IgD-negative memory B cell (primary cell): ENCODE results near the gene RAB28. TPM values are rescaled to one million over a fixed set of nuclear protein-coding genes. Genes with fewer than 3 reads are reported as not detected.

Experiments used
- H3K27ac Mint-ChIP-seq, 3 donors: one replicate each; pipeline ENCODE4 v1.8.0; 2020 to 2022; ENCODE audit warnings: mild to moderate bottlenecking in 3 of 3, mixed read lengths in 3 of 3, moderate library complexity in 1 of 3
- H3K27me3 Mint-ChIP-seq: one replicate; pipeline ENCODE4 v1.8.0; 2021; ENCODE audit warnings: mixed read lengths
- H3K36me3 Mint-ChIP-seq: one replicate; pipeline ENCODE4 v1.8.0; 2020; ENCODE audit warnings: mild to moderate bottlenecking, mixed read lengths
- H3K4me1 Mint-ChIP-seq, 3 donors: one replicate each; pipeline ENCODE4 v1.8.0; 2020 to 2022; ENCODE audit warnings: mixed read lengths in 3 of 3, mild to moderate bottlenecking in 1 of 3
- H3K4me3 Mint-ChIP-seq, 4 donors: one replicate each; pipeline ENCODE4 v1.8.0; 2020 to 2022; ENCODE audit warnings: mild to moderate bottlenecking in 4 of 4, mixed read lengths in 4 of 4, moderate library complexity in 3 of 4
- H3K9me3 Mint-ChIP-seq, 3 donors: one replicate each; pipeline ENCODE4 v1.8.0; 2020 to 2021; ENCODE audit warnings: mixed read lengths in 3 of 3, mild to moderate bottlenecking in 1 of 3
- polyA plus RNA-seq: library from polyadenylated mRNA; unstranded; fragments of 300-500 nt; fragmentation: Illumina TruSeq; gene quantifications from one replicate; pipeline ENCODE4 v1.2.3, GENCODE V29; 2021

The RAB28 gene
- 12.1 TPM for polyA plus RNA-seq

DNA sequence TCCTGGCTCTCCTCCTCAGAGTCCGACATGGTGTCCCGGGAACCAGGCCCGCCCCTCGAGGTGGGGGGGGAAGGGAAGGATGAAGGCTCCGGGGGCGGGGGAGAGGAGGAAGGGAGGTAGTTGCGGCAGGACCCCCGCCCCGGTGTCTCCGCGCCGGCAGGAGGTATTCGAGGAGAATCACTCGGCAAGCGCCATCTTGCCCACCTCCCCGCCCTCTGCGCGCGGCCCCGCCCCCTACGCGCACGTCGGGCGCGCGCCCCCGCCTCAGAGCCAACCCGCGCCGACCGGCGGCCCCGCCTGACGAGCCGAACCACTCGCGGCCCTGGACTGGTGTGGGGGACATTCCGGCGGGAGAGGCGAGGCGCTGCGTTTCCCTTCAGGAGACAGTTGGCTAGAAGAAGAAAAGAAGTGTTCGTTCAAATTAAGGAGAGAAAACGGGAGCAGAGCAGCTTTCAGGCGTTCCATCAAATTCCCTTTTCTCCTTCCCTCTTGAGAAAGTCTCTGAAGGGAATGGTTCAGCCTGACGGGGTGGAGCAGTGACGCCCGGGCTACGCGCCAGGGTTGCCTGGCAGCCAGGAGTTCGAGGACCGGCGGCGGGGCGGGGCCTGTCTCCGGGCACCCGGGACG, at the start of gene RAB28:
Gene RAB28 (minus strand): TSS at position 219 of the 627 bp plus-strand sequence.
- no peaks in the 10 kb centered on the region for H3K36me3 Mint-ChIP-seq

DNA sequence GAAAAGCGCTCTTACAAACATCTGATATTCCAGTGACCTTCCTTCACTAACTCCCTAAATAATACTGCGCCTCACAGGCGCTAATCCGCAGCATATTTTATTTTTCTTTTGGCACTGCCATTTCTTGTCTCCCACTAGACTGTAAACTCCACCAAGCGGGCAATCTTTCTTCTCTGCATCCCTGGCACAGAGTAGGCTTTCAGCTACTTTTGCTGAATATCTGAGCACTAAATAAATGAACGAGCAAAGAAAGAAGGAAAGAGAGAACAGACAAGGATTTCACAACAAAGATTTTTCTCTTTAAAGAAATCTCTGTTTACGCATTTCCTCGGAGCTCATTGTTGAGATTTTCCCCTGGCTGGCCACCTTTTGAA, 47.5 kb upstream of the RAB28 start:
- Mint-ChIP-seq H3K4me1 (peaks cover 14 to 16% (median 14%) of the 10 kb centered on the region in 3 donors), H3K4me3 (peak overlapping the region in 1 of 4 donors; percentile 64), H3K27ac (peak overlapping the region in 2 of 3 donors; percentile 82 to 91), H3K9me3 (peaks cover 0 to 10% (median 2%) of the 10 kb centered on the region in 3 donors), H3K27me3 (peaks cover 84% of the 10 kb centered on the region), H3K36me3 (peaks cover 2% of the 10 kb centered on the region)

More for the DNA sequence above, at the start of gene RAB28:
- Mint-ChIP-seq H3K9me3 (peaks cover 0 to 6% (median 0%) of the 10 kb centered on the region in 3 donors), H3K27ac (peak within 1 kb of the TSS; percentile 80 to 100 (median 99)), H3K27me3 (peaks cover 11% of the 10 kb centered on the region), H3K4me3 (peak within 1 kb of the TSS; percentile 75 to 99 (median 96)), H3K4me1 (peaks cover 7 to 18% (median 16%) of the 10 kb centered on the region in 3 donors)

GRCh38 chr4:13530823-13531624, 46.9 kb upstream of the RAB28 start:
- peaks cover 84% of the 10 kb centered on the region for H3K27me3 Mint-ChIP-seq
- H3K36me3 Mint-ChIP-seq: peaks cover 2% of the 10 kb centered on the region
- peak overlapping the region; percentile 80 to 91 (median 82) for H3K27ac Mint-ChIP-seq
- H3K4me3 Mint-ChIP-seq: peak overlapping the region in 3 of 4 donors; percentile 28 to 64 (median 47)
- H3K4me1 Mint-ChIP-seq: peaks cover 11 to 16% (median 14%) of the 10 kb centered on the region in 3 donors
- peaks cover 0 to 10% (median 0%) of the 10 kb centered on the region in 3 donors for H3K9me3 Mint-ChIP-seq

DNA sequence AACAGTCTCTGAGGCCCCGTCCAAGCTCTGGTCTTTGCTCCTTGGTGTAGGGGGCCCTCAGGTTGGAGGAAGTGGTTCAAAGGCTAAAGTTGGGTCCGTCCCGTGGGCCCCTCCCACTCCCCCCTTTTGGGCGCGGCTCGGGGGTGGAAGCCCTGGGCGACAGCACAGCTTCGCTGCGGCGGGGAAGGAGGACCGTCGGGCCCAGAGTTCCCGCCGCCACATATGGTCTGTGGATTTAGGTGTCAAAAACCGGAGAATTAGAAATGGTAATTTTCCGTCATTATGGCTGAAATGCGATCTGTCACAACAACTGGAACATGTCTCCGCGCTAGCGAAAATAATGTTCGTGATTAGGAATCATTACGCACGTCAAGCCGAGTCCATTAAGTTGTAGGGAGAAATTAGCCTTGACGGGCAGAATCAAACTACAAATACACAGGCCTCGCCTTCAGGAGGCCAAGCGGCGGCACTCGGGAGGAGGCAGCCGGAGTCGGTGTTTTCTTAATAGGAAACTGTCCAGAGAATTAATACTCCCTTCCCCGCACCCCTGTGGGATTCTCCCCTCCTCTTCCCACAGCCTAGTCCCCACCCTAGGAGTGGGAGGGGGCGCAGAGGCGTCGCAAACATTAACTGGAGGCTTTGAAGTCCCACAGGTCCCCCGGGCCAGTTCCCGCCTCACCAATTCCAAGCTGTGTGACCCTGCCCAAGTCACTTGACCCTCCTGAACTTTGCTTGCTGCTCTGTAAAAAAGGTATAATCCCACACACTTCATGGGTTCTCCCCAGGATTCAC, 45.2 kb upstream of the RAB28 start:
- peaks cover 82% of the 10 kb centered on the region for H3K27me3 Mint-ChIP-seq
- peak overlapping the region in 2 of 4 donors; percentile 64 to 90 for H3K4me3 Mint-ChIP-seq
- H3K9me3 Mint-ChIP-seq: peaks cover 0 to 12% (median 0%) of the 10 kb centered on the region in 3 donors
- H3K4me1 Mint-ChIP-seq: peaks cover 11 to 16% (median 14%) of the 10 kb centered on the region in 3 donors
- peak overlapping the region; percentile 39 to 94 (median 82) for H3K27ac Mint-ChIP-seq
- peaks cover 2% of the 10 kb centered on the region for H3K36me3 Mint-ChIP-seq

GRCh38 chr4:13528821-13529127, 44.6 kb upstream of the RAB28 start:
- Mint-ChIP-seq H3K27ac (peak overlapping the region in 2 of 3 donors; percentile 82 to 94), H3K4me3 (peak overlapping the region; percentile 53 to 90 (median 66)), H3K36me3 (peaks cover 2% of the 10 kb centered on the region), H3K9me3 (peaks cover 0 to 12% (median 0%) of the 10 kb centered on the region in 3 donors), H3K27me3 (peaks cover 81% of the 10 kb centered on the region), H3K4me1 (peaks cover 11 to 16% (median 14%) of the 10 kb centered on the region in 3 donors)

DNA sequence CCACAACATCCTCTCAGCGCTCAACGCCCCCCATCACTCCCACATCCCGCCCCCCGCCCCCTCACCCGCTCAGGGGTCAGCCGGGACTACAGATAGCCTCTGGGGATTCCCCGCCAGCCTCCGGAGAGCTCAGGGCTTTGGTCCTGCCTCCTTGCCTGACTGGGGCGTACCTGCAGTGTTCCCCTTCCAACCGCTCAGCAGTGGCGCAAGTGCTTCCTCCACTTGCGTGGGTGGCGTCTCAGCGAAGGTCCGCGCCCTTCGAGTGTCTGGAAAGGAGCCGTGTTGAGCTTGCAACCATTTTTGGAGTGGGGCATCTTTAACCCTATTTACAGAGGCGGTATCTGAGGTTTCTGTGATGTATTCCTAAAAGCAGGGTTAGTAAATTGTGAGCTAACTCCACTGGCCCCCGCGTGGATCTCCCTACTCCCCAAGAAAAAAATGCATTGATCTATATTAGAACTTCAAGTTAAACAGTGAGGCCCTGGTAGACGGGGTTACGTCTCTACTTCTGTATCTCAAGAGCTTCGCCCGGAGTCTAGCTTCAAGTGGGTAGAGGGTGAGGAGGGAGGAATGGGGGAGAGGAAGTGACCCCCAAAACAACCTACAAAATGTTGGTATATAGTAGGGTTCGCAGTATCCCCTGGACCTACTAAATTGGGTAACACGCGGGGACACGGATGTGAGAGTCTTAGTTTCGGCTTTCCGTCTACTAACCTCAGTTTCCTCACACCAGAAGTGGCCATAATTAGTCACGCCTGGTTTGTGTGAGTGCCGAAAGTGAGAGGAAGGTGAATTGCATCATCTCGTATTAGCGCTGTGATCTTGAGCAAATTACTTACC, 44.1 kb upstream of the RAB28 start:
- Mint-ChIP-seq H3K4me3 (peak overlapping the region; percentile 53 to 90 (median 66)), H3K27me3 (peaks cover 82% of the 10 kb centered on the region), H3K36me3 (peaks cover 3% of the 10 kb centered on the region), H3K4me1 (peaks cover 11 to 16% (median 14%) of the 10 kb centered on the region in 3 donors), H3K9me3 (peaks cover 0 to 12% (median 0%) of the 10 kb centered on the region in 3 donors), H3K27ac (peak overlapping the region; percentile 28 to 94 (median 82))

- peaks cover 0 to 12% (median 0%) of the 10 kb centered on the region in 3 donors for H3K9me3 Mint-ChIP-seq
- H3K27me3 Mint-ChIP-seq: peaks cover 84% of the 10 kb centered on the region
- H3K4me3 Mint-ChIP-seq: peak overlapping the region in 3 of 4 donors; percentile 64 to 90 (median 78)
- H3K4me1 Mint-ChIP-seq: peaks cover 11 to 16% (median 14%) of the 10 kb centered on the region in 3 donors
- H3K27ac Mint-ChIP-seq: peak overlapping the region; percentile 81 to 94 (median 82)
- peaks cover 3% of the 10 kb centered on the region for H3K36me3 Mint-ChIP-seq
Observed at GRCh38 chr4:13527192-13527980, 43.2 kb upstream of the RAB28 start.

DNA sequence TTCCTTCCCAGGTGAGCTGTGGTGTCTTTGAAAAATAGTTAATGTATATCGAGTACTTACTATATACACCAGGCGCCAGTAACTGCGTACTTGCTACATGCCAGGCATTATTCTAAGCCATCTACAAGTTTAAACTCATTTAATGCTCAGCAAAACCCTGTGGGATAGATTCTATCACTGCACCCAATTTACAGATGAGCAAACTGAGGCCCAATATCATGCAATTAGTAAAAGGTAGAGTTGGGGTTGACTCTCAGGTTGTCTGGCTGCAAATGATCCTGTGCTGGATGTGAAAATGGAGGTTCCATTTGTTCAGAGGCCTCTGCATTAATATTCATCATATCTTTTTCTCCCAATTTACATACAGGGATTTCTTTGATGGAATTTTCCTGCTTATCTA, 42.5 kb upstream of the RAB28 start:
- Mint-ChIP-seq H3K4me1 (peaks cover 11 to 16% (median 14%) of the 10 kb centered on the region in 3 donors), H3K27me3 (peaks cover 85% of the 10 kb centered on the region), H3K36me3 (peaks cover 1% of the 10 kb centered on the region), H3K4me3 (peak overlapping the region in 1 of 4 donors; percentile 64), H3K27ac (peak overlapping the region in 2 of 3 donors; percentile 7 to 82), H3K9me3 (peaks cover 0 to 12% (median 0%) of the 10 kb centered on the region in 3 donors)

DNA sequence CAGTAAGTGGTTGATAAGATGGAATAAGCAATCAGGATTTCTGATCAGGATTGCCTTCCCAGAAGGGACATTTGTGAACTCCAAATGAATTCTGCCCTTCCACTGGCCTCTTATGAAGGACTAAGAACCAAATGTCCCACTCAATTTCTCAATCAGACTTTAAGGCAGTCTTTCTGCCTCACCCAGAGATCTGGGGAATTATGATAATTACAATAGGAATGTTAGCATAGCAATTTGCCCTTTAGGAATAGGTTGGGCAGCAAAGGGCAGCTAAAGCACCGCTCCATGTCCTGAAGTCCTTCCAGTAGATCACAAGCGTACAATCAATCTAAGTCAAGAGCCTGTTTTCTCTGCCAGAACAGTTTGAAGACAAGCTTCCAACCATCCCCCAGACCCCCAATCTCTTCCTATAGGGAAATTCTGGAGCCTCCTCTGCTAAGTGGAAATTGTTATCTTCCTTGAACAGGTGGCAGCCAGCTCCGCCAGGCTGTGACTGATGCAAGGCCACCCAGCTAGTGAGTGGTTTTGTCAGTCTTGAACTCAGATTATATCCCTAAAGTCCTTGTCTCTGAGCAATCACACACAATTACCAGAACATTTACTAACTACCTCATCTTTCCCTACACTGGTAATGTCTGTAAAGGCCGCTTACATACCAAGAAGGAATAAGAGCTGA, 41.6 kb upstream of the RAB28 start:
- peak overlapping the region in 2 of 3 donors; percentile 31 to 82 for H3K27ac Mint-ChIP-seq
- H3K4me1 Mint-ChIP-seq: peaks cover 11 to 14% (median 13%) of the 10 kb centered on the region in 3 donors

GRCh38 chr4:13524504-13525243, 40.5 kb upstream of the RAB28 start:
- H3K27me3 Mint-ChIP-seq: peaks cover 71% of the 10 kb centered on the region
- H3K4me3 Mint-ChIP-seq: no peak overlapping the region
- peaks cover 1% of the 10 kb centered on the region for H3K36me3 Mint-ChIP-seq
- H3K27ac Mint-ChIP-seq: peak overlapping the region in 2 of 3 donors; percentile 76 to 82
- peaks cover 0 to 12% (median 0%) of the 10 kb centered on the region in 3 donors for H3K9me3 Mint-ChIP-seq
- H3K4me1 Mint-ChIP-seq: peaks cover 11 to 14% (median 13%) of the 10 kb centered on the region in 3 donors

More for the DNA sequence above, 41.6 kb upstream of the RAB28 start:
- peaks cover 1% of the 10 kb centered on the region for H3K36me3 Mint-ChIP-seq
- H3K9me3 Mint-ChIP-seq: peaks cover 0 to 12% (median 0%) of the 10 kb centered on the region in 3 donors
- H3K4me3 Mint-ChIP-seq: peak overlapping the region in 1 of 4 donors; percentile 64
- peaks cover 80% of the 10 kb centered on the region for H3K27me3 Mint-ChIP-seq

GRCh38 chr4:13523591-13524503, 39.7 kb upstream of the RAB28 start:
- Mint-ChIP-seq H3K4me1 (peaks cover 9 to 13% (median 11%) of the 10 kb centered on the region in 3 donors), H3K27ac (peak overlapping the region; percentile 73 to 94 (median 76))

More at GRCh38 chr4:13523591-13524503, 39.7 kb upstream of the RAB28 start:
- peak overlapping the region; percentile 12 to 69 (median 40) for H3K4me3 Mint-ChIP-seq
- H3K9me3 Mint-ChIP-seq: peaks cover 0 to 10% (median 0%) of the 10 kb centered on the region in 3 donors
- H3K27me3 Mint-ChIP-seq: peaks cover 63% of the 10 kb centered on the region
- H3K36me3 Mint-ChIP-seq: peaks cover 1% of the 10 kb centered on the region
